HEK293 (cell line): ENCODE measurements around the gene HERPUD2.

Experiments used
- CTCF ChIA-PET: fragments of 350-600 bp; formaldehyde crosslinking; extraction: SDS; loops from one replicate; lab custom pipeline; 2021; ENCODE audit warnings: antibody characterized with exemption; lab: Yijun Ruan, JAX
- POLR2A ChIA-PET: fragments of 300-600 bp; formaldehyde crosslinking; extraction: SDS; loops from one replicate; lab custom pipeline; 2020; ENCODE audit warnings: antibody characterized with exemption, inconsistent platforms; lab: Yijun Ruan, JAX
- H3K27ac ChIP-seq: fragments of 200-500 bp; sonication (Bioruptor generic); 2 replicates; pipeline ENCODE4 v1.5.1; 2014; ENCODE audit warnings: low read depth, low read length, control low read depth, inconsistent platforms; ENCODE audit errors: extremely low read depth
- H3K36me3 ChIP-seq, 2 experiments: fragments of 200-500 bp in 1 of 2; sonication (Bioruptor generic) in 1 of 2; 1 replicate in 1 of 2; 2 replicates in 1 of 2; pipeline ENCODE4 v1.5.1; 2014 to 2017; ENCODE audit warnings: inconsistent platforms in 2 of 2, low read length in 2 of 2; ENCODE audit not compliant: control insufficient read depth in 2 of 2, insufficient read depth in 1 of 2
- H3K4me1 ChIP-seq: fragments of 200-500 bp; sonication (Bioruptor generic); 2 replicates; pipeline ENCODE4 v1.5.1; 2014; ENCODE audit warnings: mild to moderate bottlenecking, low read length, inconsistent platforms; ENCODE audit not compliant: control insufficient read depth, insufficient read depth
- H3K4me3 ChIP-seq: 2 replicates; pipeline ENCODE4 v1.5.1; 2011; ENCODE audit warnings: low read depth, mild to moderate bottlenecking, control low read depth, low read length, moderate library complexity
- H3K9me3 ChIP-seq: fragments of 200-500 bp; sonication (Bioruptor generic); 2 replicates; pipeline ENCODE4 v1.5.1; 2014; ENCODE audit warnings: low read depth, low read length, inconsistent platforms; ENCODE audit not compliant: control insufficient read depth, insufficient read depth
- BCL11A ChIP-seq: fragments of 450-650 bp; formaldehyde crosslinking; IDR thresholded peaks from 2 replicates; pipeline ENCODE4 v1.5.1; 2016; ENCODE audit warnings: low read depth, missing biosample characterization, missing genetic modification characterization
- GLIS1 ChIP-seq: fragments of 450-650 bp; formaldehyde crosslinking; IDR thresholded peaks from 2 replicates; pipeline ENCODE4 v1.5.1; 2016; ENCODE audit warnings: missing biosample characterization, missing genetic modification characterization
- HOXA7 ChIP-seq: sonication (generic); formaldehyde crosslinking; IDR thresholded peaks from 2 replicates; pipeline ENCODE4 v1.8.1; 2022; ENCODE audit warnings: missing genetic modification reagents, borderline replicate concordance
- SCRT1 ChIP-seq: fragments of 450-650 bp; formaldehyde crosslinking; IDR thresholded peaks from 2 replicates; pipeline ENCODE4 v1.5.1; 2016; ENCODE audit warnings: missing biosample characterization, missing genetic modification characterization, borderline replicate concordance
- SP3 ChIP-seq: fragments of 450-650 bp; formaldehyde crosslinking; IDR thresholded peaks from 2 replicates; pipeline ENCODE4 v1.5.1; 2016; ENCODE audit warnings: missing biosample characterization, missing genetic modification characterization
- TCF7L2 ChIP-seq: IDR thresholded peaks from 2 replicates; pipeline ENCODE4 v1.6.1; 2011; ENCODE audit warnings: low read depth, mild to moderate bottlenecking, inconsistent platforms, low read length, moderate library complexity, borderline replicate concordance
- WT1 ChIP-seq: fragments of 450-650 bp; formaldehyde crosslinking; IDR thresholded peaks from 2 replicates; pipeline ENCODE4 v1.5.1; 2016; ENCODE audit warnings: missing biosample characterization, missing genetic modification characterization
- ZBTB1 ChIP-seq: fragments of 450-650 bp; formaldehyde crosslinking; IDR thresholded peaks from 2 replicates; pipeline ENCODE4 v1.5.1; 2016; ENCODE audit warnings: missing biosample characterization, missing genetic modification characterization
- ZNF138 ChIP-seq: fragments of 450-650 bp; formaldehyde crosslinking; IDR thresholded peaks from 2 replicates; pipeline ENCODE4 v1.5.1; 2016; ENCODE audit warnings: missing biosample characterization, missing genetic modification characterization, borderline replicate concordance
- ZNF214 ChIP-seq: fragments of 450-650 bp; formaldehyde crosslinking; IDR thresholded peaks from 2 replicates; pipeline ENCODE4 v1.5.1; 2017; ENCODE audit warnings: missing biosample characterization, mild to moderate bottlenecking, missing genetic modification characterization, borderline replicate concordance
- ZNF223 ChIP-seq: fragments of 450-650 bp; formaldehyde crosslinking; IDR thresholded peaks from 2 replicates; pipeline ENCODE4 v1.5.1; 2016; ENCODE audit warnings: missing biosample characterization, missing genetic modification characterization
- ZNF23 ChIP-seq: fragments of 450-650 bp; formaldehyde crosslinking; IDR thresholded peaks from 2 replicates; pipeline ENCODE4 v1.5.1; 2016; ENCODE audit warnings: missing biosample characterization, missing genetic modification characterization, borderline replicate concordance
- ZNF473 ChIP-seq: fragments of 450-650 bp; formaldehyde crosslinking; IDR thresholded peaks from 2 replicates; pipeline ENCODE4 v1.5.1; 2017; ENCODE audit warnings: missing biosample characterization, missing genetic modification characterization
- ZNF514 ChIP-seq: fragments of 450-650 bp; formaldehyde crosslinking; IDR thresholded peaks from 2 replicates; pipeline ENCODE4 v1.5.1; 2016; ENCODE audit warnings: missing biosample characterization, missing genetic modification characterization
- ZNF530 ChIP-seq: fragments of 450-650 bp; formaldehyde crosslinking; IDR thresholded peaks from 2 replicates; pipeline ENCODE4 v1.5.1; 2016; ENCODE audit warnings: low read depth, missing biosample characterization, missing genetic modification characterization
- ZNF600 ChIP-seq: fragments of 450-650 bp; formaldehyde crosslinking; IDR thresholded peaks from 2 replicates; pipeline ENCODE4 v1.5.1; 2016; ENCODE audit warnings: missing biosample characterization, missing genetic modification characterization
- ZNF626 ChIP-seq: fragments of 450-650 bp; sonication (Bioruptor Pico); formaldehyde crosslinking; IDR thresholded peaks from 2 replicates; pipeline ENCODE4 v1.5.1; 2018; ENCODE audit warnings: missing biosample characterization, missing genetic modification characterization, inconsistent platforms
- ZNF792 ChIP-seq: fragments of 450-650 bp; formaldehyde crosslinking; IDR thresholded peaks from 2 replicates; pipeline ENCODE4 v1.5.1; 2016; ENCODE audit warnings: missing biosample characterization, missing genetic modification characterization
- ZNF843 ChIP-seq: fragments of 450-650 bp; formaldehyde crosslinking; IDR thresholded peaks from 2 replicates; pipeline ENCODE4 v1.5.1; 2016; ENCODE audit warnings: missing biosample characterization, missing genetic modification characterization
- TF ChIP-seq, protein P1 (sequence below): fragments of 450-650 bp; formaldehyde crosslinking; IDR thresholded peaks from 2 replicates; pipeline ENCODE4 v1.5.1; 2017; ENCODE audit warnings: missing biosample characterization, missing genetic modification characterization
- TF ChIP-seq, protein P2 (sequence below): fragments of 450-650 bp; formaldehyde crosslinking; IDR thresholded peaks from 2 replicates; pipeline ENCODE4 v1.5.1; 2016; ENCODE audit warnings: missing biosample characterization, missing genetic modification characterization

The HERPUD2 gene

DNA sequence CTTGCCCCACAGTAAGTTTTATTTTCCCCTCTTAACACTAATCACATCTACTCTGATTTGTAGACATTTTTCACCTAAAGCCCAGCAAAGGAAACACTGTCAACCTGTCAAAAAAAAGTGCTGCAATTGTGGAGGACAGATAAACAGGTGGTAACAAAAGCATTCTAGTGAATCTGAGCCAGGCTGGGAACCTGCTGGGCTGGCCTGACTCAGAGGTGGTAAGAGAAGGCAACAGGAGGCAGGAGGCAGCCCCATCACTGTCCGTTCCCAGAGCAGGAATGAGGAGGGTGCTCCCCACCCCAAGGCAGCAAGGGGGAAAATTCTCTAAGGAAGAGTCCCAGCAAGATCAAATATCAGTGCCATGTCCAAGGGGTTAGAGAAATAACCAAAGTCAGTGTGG lies 19.5 kb upstream of the HERPUD2 start:
- H3K4me1 ChIP-seq = peaks cover 12% of the 10 kb centered on the region
- no peak overlapping the region for H3K4me3 ChIP-seq
- ChIA-PET CTCF (interaction anchor here (1.3 kb wide), 1 partner anchor 262 kb away, joined by 5 read pairs; no protein-coding TSS in a partner anchor), POLR2A (no interaction called here)
- TF ChIP-seq ZBTB1 (no peak), WT1 (tag by site-specific recombination) (no peak), ZNF23 (tag by site-specific recombination) (no peak), GLIS1 (0 out of 2 replicates have a peak, but pooled peaks have one; percentile 6), TCF7L2 (no peak)
- no peaks in the 10 kb centered on the region for H3K36me3 ChIP-seq
- no peak overlapping the region for H3K27ac ChIP-seq
- H3K9me3 ChIP-seq = no peaks in the 10 kb centered on the region

DNA sequence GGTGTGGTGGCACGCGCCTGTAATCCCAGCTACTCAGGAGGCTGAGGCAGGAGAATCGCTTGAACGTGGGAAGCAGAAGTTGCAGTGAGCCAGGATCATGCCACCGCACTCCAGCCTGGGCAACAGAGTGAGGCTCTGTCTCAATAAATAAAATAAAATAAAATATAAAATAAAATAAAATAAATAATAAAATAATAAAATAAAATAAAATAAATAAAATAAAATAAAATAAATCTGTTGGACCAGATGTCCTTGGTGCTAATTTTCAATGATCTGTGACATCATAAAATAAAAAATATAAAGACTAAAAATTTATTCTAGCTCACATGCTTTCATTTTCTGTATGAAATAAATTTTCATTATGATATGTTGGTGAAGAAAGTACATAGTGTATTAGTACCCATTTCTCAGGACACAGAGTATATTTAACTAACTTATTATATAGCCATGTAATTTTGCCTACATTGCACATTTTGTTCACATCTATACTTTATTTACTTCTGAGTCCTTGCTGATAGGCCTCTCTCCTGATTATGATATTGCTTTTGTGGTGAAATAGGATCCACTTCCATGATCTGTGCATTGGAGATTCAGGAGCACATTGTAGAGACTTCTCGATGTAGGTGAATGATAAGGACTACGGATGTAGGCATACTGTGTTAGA lies 17.8 kb upstream of the HERPUD2 start:
- POLR2A ChIA-PET = no interaction called here
- H3K36me3 ChIP-seq = no peaks in the 10 kb centered on the region; a peak in 1 of 3 replicates
- H3K9me3 ChIP-seq = no peaks in the 10 kb centered on the region
- peaks cover 12% of the 10 kb centered on the region for H3K4me1 ChIP-seq
- CTCF ChIA-PET = interaction anchor here (0.6 to 4.6 kb wide), 3 partner anchors 88 to 263 kb away, joined by 3 to 41 read pairs (median 5); no protein-coding TSS in a partner anchor
- H3K4me3 ChIP-seq = no peak overlapping the region
- no peak overlapping the region for H3K27ac ChIP-seq
- no peak for TF ChIP-seq ZNF626 (tag by site-specific recombination)

DNA sequence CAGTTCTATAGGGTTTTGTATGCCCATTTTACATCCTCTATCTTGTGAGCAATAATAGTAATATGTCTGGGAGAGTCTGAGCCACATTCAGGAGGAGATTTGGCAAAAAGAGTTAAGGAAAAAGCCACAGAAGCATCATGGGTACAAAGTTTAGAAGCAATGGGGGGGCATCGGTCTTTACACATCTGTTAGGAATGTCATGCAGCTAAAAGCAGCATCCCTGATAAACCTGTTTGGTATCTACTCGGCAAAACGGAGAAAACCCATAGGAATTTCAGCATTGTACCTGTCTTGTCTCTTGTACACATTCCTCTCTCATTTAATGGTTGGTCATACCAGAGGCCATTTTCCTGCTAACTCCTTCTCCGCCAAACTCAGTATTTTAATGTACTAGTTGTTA lies 12.5 kb upstream of the HERPUD2 start:
- no peaks in the 10 kb centered on the region; a peak in 1 of 3 replicates for H3K36me3 ChIP-seq
- H3K4me3 ChIP-seq = no peak overlapping the region
- no peaks in the 10 kb centered on the region for H3K9me3 ChIP-seq
- CTCF ChIA-PET = interaction anchor here (0.6 to 3.4 kb wide), 8 partner anchors 9 to 200 kb away, joined by 3 to 11 read pairs (median 4); partner anchors contain the start of gene SEPTIN7
- POLR2A ChIA-PET = no interaction called here
- no peak for TF ChIP-seq BCL11A (tag by site-specific recombination)
- H3K4me1 ChIP-seq = no peaks in the 10 kb centered on the region
- H3K27ac ChIP-seq = no peak overlapping the region

DNA sequence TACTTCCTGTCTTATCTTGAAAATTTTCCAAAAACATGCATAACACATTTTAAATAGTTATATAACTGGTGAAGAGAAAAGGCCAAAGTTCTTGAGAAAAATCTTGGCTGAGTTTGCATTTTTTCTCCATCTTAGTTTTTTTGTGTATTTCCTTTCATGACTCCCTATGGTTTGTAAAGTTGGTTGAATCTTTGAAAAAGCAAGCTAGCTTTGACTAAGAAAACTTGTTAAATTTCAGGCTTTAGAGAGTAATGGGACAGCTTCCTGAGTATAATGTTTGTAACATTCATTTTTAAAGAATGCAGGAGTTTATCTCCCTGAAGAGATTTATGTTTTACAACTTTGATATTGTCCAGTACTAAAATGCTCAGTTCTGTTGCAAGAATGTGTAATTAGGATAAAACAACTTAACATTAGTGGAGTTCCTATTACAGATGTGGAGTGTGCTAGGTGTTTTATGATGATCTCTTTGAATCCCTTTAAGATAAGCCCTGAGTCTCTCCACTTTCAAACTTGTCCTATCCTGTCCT lies 11.1 kb upstream of the HERPUD2 start:
- CTCF ChIA-PET = interaction anchor here (0.6 to 3.4 kb wide), 3 partner anchors 10 to 201 kb away, joined by 3 to 12 read pairs (median 11); no protein-coding TSS in a partner anchor
- H3K4me1 ChIP-seq = no peaks in the 10 kb centered on the region
- TF ChIP-seq SP3 (tag by site-specific recombination) (no peak), SCRT1 (tag by site-specific recombination) (no peak), ZNF514 (tag by site-specific recombination) (no peak), ZNF214 (tag by site-specific recombination) (no peak), ZNF843 (tag by site-specific recombination) (no peak), HOXA7 (CRISPR knock-in tag) (no peak), ZNF23 (tag by site-specific recombination) (no peak), ZNF223 (tag by site-specific recombination) (no peak), ZNF530 (tag by site-specific recombination) (no peak), ZNF138 (tag by site-specific recombination) (no peak), ZNF626 (tag by site-specific recombination) (no peak), ZNF792 (tag by site-specific recombination) (no peak), ZNF473 (no peak), ZNF600 (no peak)
- TF ChIP-seq, protein P1, sequence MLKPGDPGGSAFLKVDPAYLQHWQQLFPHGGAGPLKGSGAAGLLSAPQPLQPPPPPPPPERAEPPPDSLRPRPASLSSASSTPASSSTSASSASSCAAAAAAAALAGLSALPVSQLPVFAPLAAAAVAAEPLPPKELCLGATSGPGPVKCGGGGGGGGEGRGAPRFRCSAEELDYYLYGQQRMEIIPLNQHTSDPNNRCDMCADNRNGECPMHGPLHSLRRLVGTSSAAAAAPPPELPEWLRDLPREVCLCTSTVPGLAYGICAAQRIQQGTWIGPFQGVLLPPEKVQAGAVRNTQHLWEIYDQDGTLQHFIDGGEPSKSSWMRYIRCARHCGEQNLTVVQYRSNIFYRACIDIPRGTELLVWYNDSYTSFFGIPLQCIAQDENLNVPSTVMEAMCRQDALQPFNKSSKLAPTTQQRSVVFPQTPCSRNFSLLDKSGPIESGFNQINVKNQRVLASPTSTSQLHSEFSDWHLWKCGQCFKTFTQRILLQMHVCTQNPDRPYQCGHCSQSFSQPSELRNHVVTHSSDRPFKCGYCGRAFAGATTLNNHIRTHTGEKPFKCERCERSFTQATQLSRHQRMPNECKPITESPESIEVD (tag by site-specific recombination) = no peak
- TF ChIP-seq, protein P2, sequence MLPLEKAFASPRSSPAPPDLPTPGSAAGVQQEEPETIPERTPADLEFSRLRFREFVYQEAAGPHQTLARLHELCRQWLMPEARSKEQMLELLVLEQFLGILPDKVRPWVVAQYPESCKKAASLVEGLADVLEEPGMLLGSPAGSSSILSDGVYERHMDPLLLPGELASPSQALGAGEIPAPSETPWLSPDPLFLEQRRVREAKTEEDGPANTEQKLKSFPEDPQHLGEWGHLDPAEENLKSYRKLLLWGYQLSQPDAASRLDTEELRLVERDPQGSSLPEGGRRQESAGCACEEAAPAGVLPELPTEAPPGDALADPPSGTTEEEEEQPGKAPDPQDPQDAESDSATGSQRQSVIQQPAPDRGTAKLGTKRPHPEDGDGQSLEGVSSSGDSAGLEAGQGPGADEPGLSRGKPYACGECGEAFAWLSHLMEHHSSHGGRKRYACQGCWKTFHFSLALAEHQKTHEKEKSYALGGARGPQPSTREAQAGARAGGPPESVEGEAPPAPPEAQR (tag by site-specific recombination) = no peak
- no peaks in the 10 kb centered on the region for H3K9me3 ChIP-seq
- no peak overlapping the region for H3K4me3 ChIP-seq
- H3K36me3 ChIP-seq = no peaks in the 10 kb centered on the region; a peak in 1 of 3 replicates
- no peak overlapping the region for H3K27ac ChIP-seq
- POLR2A ChIA-PET = no interaction called here
